Measurements from ENCODE around the gene ZNF609. TPM values are rescaled to one million over a fixed set of nuclear protein-coding genes. Genes with fewer than 3 reads are reported as not detected.

The ZNF609 gene
- total and polyA plus RNA-seq, 7 donors = 4.8 to 35.2 (median 29.6) TPM

DNA sequence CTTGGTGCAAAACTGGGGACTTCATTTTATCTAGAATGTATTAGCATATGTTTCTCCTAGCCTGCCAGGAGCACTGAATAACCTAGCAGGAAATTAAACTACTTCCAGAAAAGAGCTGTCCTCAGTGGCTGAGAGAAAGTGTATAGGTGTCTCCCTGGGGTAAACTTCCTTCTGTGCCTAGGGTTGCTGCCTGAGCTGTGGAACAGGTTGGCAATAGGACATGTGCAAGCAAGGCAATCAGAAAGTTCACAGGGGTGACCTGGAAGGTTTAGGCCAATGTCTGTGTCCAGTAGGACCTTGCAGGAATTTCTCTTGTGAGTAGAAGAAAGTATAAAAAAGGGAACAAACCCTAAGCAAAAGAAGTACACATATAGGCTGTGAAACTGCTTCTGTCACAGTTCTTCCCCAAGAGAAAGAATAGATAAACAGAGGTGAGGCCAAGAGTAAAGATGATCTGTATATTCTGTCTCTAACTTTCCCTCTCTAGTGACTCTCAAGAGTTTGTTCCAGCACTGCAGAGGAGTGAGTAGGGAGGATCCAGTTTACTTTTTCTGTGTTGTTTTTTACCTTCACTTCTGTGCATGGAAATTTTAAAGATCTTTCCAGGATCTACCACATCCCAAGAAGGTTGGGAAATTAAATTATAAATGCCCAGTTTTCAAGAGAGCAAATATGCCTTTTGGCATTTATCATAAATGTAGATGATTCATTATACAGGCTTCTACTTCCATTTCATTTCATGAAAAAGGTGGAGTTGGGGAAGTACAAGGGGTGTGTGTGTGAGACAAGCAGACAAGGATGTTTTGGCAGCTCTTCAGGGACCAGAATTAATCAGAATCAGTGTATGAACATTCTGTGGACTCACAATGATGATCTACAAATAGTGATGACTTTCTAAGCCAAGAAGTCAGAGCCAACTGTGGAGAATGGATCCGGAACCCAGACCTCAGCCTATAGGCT is 159.8 kb downstream of the ZNF609 start:
- intact Hi-C loops (cut with DNase I) = no loop called here
- TF ChIP-seq POLR2AphosphoS5 (IDR thresholded peaks at IDR 0.05) = no peak
- no peak for TF ChIP-seq EP300 (IDR thresholded peaks at IDR 0.05)
- H3K4me1 ChIP-seq = peaks cover 0 to 55% (median 45%) of the 10 kb centered on the region in 4 donors
- H3K9me3 ChIP-seq = no peaks in the 10 kb centered on the region
- no peak overlapping the region for H3K27ac ChIP-seq
- DNase-seq = no peak
- no peaks in the 10 kb centered on the region for H3K36me3 ChIP-seq
- WGBS, 2 donors = 86 to 89% methylated on average over 1 of the region's 1 CpG
- H3K27me3 ChIP-seq = no peaks in the 10 kb centered on the region
- no peak overlapping the region for H3K4me3 ChIP-seq

- TF ChIP-seq EP300 (IDR thresholded peaks at IDR 0.05) = no peak
- TF ChIP-seq, protein P1, sequence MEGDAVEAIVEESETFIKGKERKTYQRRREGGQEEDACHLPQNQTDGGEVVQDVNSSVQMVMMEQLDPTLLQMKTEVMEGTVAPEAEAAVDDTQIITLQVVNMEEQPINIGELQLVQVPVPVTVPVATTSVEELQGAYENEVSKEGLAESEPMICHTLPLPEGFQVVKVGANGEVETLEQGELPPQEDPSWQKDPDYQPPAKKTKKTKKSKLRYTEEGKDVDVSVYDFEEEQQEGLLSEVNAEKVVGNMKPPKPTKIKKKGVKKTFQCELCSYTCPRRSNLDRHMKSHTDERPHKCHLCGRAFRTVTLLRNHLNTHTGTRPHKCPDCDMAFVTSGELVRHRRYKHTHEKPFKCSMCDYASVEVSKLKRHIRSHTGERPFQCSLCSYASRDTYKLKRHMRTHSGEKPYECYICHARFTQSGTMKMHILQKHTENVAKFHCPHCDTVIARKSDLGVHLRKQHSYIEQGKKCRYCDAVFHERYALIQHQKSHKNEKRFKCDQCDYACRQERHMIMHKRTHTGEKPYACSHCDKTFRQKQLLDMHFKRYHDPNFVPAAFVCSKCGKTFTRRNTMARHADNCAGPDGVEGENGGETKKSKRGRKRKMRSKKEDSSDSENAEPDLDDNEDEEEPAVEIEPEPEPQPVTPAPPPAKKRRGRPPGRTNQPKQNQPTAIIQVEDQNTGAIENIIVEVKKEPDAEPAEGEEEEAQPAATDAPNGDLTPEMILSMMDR (IDR thresholded peaks at IDR 0.05) = no peak
- no peak for TF ChIP-seq POLR2AphosphoS5 (IDR thresholded peaks at IDR 0.05)
- TF ChIP-seq POLR2A (IDR thresholded peaks at IDR 0.05) = no peak
- H3K4me3 ChIP-seq = no peak overlapping the region
- WGBS, 2 donors = 94% methylated on average over 3 of the region's 3 CpGs
- no peak overlapping the region for H3K27ac ChIP-seq
- DNase-seq = no peak
- no peaks in the 10 kb centered on the region for H3K27me3 ChIP-seq
- H3K36me3 ChIP-seq = no peaks in the 10 kb centered on the region
- intact Hi-C loops (cut with DNase I) = no loop called here
- no peaks in the 10 kb centered on the region for H3K9me3 ChIP-seq
- H3K4me1 ChIP-seq = peaks cover 0 to 55% (median 45%) of the 10 kb centered on the region in 4 donors
Measured at GRCh38 chr15:64621056-64621455, 160.7 kb downstream of the ZNF609 start.

- no peak for DNase-seq
- intact Hi-C loops (cut with DNase I) = no loop called here
- H3K27me3 ChIP-seq = no peaks in the 10 kb centered on the region
- H3K9me3 ChIP-seq = no peaks in the 10 kb centered on the region
- H3K4me1 ChIP-seq = peaks cover 0 to 55% (median 45%) of the 10 kb centered on the region in 4 donors
- 42 to 83% methylated on average over 7 of the region's 7 CpGs for WGBS, 2 donors
- H3K36me3 ChIP-seq = no peaks in the 10 kb centered on the region
- TF ChIP-seq POLR2AphosphoS5 (IDR thresholded peaks at IDR 0.05) (no peak), EP300 (IDR thresholded peaks at IDR 0.05) (no peak)
- TF ChIP-seq, protein P1 (IDR thresholded peaks at IDR 0.05) = no peak
- H3K4me3 ChIP-seq = no peak overlapping the region
- peak overlapping the region in 2 of 4 donors; percentile 6 to 34 for H3K27ac ChIP-seq
Measured at GRCh38 chr15:64622410-64623260, 162.3 kb downstream of the ZNF609 start.

GRCh38 chr15:64623347-64623996 is 163.1 kb downstream of the ZNF609 start:
- WGBS, 2 donors = 63 to 85% methylated on average over 2 of the region's 2 CpGs
- no peaks in the 10 kb centered on the region for H3K27me3 ChIP-seq
- DNase-seq = no peak
- peaks cover 0 to 47% (median 43%) of the 10 kb centered on the region in 4 donors for H3K4me1 ChIP-seq
- intact Hi-C loops (cut with DNase I) = no loop called here
- no peaks in the 10 kb centered on the region for H3K36me3 ChIP-seq
- no peak for TF ChIP-seq POLR2AphosphoS5 (IDR thresholded peaks at IDR 0.05)
- TF ChIP-seq POLR2A (IDR thresholded peaks at IDR 0.05) = no peak
- TF ChIP-seq, protein P1 (IDR thresholded peaks at IDR 0.05) = no peak
- no peak for TF ChIP-seq EP300 (IDR thresholded peaks at IDR 0.05)
- no peak overlapping the region for H3K4me3 ChIP-seq
- H3K9me3 ChIP-seq = no peaks in the 10 kb centered on the region
- H3K27ac ChIP-seq = peak overlapping the region in 1 of 4 donors; percentile 15

All from sigmoid colon (tissue), 7 donors.